ENCODE results near the gene PDZK1IP1. TPM values are rescaled to one million over a fixed set of nuclear protein-coding genes. Genes with fewer than 3 reads are reported as not detected.

PDZK1IP1 gene
- total RNA-seq, 1 donor, result 0.43 TPM

DNA sequence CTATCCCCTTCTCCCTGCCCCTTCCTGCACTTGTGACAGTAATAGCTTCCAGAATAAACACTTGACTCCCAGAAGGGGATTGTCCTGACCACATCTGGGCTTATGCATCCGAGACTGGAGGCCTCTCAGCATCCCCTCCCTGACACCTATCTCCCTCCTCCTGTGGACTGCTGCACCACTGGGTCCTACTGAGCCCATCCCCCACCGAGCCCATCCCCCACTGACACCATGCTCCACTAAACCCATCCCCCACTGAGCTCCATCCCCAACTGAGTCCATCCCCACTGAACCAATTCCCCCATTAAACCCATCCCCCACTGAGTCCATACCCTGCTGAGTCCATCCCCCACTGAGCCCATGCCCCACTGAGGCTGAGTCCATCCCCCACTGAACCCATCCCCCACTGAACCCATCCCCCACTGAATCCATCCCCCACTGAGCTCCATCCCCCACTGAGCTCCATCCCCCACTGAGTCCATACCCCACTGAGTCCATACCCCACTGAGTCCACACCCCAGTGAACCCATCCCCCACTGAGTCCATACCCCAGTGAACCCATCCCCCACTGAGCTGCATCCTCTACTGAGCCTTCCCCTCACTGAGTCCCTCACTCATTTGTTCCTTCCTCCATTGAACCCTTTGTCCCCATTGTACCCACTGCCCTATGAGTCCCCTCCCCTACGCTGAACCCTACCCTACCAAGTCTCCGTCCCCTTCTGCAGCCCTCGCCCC, 5.6 kb downstream of the PDZK1IP1 start:
- DNase-seq (ENCODE audit: low read depth), result no peak
- no peak overlapping the region for H3K4me3 ChIP-seq (ENCODE audit: low read depth, low read length)
- TF ChIP-seq, protein P1, sequence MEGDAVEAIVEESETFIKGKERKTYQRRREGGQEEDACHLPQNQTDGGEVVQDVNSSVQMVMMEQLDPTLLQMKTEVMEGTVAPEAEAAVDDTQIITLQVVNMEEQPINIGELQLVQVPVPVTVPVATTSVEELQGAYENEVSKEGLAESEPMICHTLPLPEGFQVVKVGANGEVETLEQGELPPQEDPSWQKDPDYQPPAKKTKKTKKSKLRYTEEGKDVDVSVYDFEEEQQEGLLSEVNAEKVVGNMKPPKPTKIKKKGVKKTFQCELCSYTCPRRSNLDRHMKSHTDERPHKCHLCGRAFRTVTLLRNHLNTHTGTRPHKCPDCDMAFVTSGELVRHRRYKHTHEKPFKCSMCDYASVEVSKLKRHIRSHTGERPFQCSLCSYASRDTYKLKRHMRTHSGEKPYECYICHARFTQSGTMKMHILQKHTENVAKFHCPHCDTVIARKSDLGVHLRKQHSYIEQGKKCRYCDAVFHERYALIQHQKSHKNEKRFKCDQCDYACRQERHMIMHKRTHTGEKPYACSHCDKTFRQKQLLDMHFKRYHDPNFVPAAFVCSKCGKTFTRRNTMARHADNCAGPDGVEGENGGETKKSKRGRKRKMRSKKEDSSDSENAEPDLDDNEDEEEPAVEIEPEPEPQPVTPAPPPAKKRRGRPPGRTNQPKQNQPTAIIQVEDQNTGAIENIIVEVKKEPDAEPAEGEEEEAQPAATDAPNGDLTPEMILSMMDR (IDR thresholded peaks at IDR 0.05; ENCODE audit: insufficient read depth, low read depth, low read length), result no peak

GRCh38 chr1:47183308-47184089, 6.3 kb downstream of the PDZK1IP1 start:
- H3K4me3 ChIP-seq (ENCODE audit: low read depth, low read length), result no peak overlapping the region
- TF ChIP-seq, protein P1 (IDR thresholded peaks at IDR 0.05; ENCODE audit: insufficient read depth, low read depth, low read length), result no peak
- DNase-seq (ENCODE audit: low read depth), result no peak

- TF ChIP-seq, protein P1 (IDR thresholded peaks at IDR 0.05; ENCODE audit: insufficient read depth, low read depth, low read length), result no peak
- H3K4me3 ChIP-seq (ENCODE audit: low read depth, low read length), result no peak overlapping the region
- no peak for DNase-seq (ENCODE audit: low read depth)
These were observed 7.1 kb downstream of the PDZK1IP1 start for GRCh38 chr1:47182676-47183235.

DNA sequence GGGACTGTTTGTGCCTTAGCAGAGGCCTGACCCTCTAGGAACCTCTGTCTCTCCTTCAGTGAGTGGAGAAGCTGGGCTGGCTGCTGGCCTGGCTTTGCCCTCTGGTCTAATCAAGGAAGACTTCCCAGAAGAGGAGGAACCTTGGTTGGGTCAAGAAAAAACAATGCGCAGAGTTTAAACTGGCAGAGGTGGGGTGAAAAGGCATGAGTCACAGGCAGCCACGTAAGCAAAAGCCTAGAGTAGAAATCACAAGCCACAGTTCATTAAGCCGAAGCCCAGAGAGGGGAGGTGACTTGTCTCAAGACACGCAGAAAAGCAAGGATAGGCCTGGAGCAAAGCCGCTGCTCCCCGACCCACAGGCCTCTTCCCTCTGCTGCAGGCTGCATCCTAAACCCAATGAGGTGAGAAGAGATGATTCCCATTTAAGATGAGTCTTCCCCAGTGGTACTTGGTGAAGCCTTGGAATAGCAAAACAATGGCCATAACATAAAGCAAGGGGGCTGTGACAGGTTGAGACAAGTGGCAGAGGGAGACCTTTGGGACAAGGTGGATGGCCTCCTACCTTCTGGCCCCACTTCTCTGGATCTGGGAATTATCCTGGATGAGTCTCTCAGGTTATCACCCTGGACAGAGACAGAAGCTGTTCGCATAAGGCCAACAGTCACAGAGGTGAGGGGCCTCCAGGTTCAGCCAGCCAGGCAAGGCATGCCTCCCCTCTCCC, 7.7 kb downstream of the PDZK1IP1 start:
- TF ChIP-seq, protein P1 (IDR thresholded peaks at IDR 0.05; ENCODE audit: insufficient read depth, low read depth, low read length), result no peak
- H3K4me3 ChIP-seq (ENCODE audit: low read depth, low read length), result no peak overlapping the region
- no peak for DNase-seq (ENCODE audit: low read depth)

GRCh38 chr1:47181095-47181954, 8.5 kb downstream of the PDZK1IP1 start:
- H3K4me3 ChIP-seq (ENCODE audit: low read depth, low read length), result no peak overlapping the region
- TF ChIP-seq, protein P1 (IDR thresholded peaks at IDR 0.05; ENCODE audit: insufficient read depth, low read depth, low read length), result no peak
- DNase-seq (ENCODE audit: low read depth), result no peak
